ENCODE data around the gene ICA1. TPM values are rescaled to one million over a fixed set of nuclear protein-coding genes. Genes with fewer than 3 reads are reported as not detected.
"Not testable (repeated sequence)": the region's sequence is repeated elsewhere in the genome, so short reads cannot be mapped to it uniquely, and the experiment has no call there.

Gene ICA1
- total and polyA plus RNA-seq, 12 donors: 29.5 to 92.1 (median 56.8) TPM

GRCh38 chr7:8251195-8251594 lies 10.8 kb downstream of the ICA1 start:
- Histone ChIP-seq H3K27me3 (no peaks in the 10 kb centered on the region), H3K9me3 (no peaks in the 10 kb centered on the region), H3K36me3 (peaks cover 0 to 3% (median 0%) of the 10 kb centered on the region in 9 donors), H3K4me3 (no peak overlapping the region), H3K4me1 (peaks cover 0 to 18% (median 4%) of the 10 kb centered on the region in 9 donors), H3K27ac (no peak overlapping the region)
- TF ChIP-seq CTCF (IDR thresholded peaks at IDR 0.05): no peak
- DNase-seq: no peak
- intact Hi-C loops (cut with DNase I): no loop called here
- no peak for ATAC-seq
- WGBS, 2 donors: 68 to 76% methylated on average over 1 of the region's 1 CpG

GRCh38 chr7:8250547-8250946 lies 11.4 kb downstream of the ICA1 start:
- no peak overlapping the region for H3K27ac ChIP-seq
- H3K4me1 ChIP-seq: peaks cover 0 to 18% (median 4%) of the 10 kb centered on the region in 9 donors
- no peaks in the 10 kb centered on the region for H3K27me3 ChIP-seq
- H3K9me3 ChIP-seq: no peaks in the 10 kb centered on the region
- WGBS, 2 donors: 87 to 96% methylated on average over 1 of the region's 1 CpG
- peaks cover 0 to 3% (median 0%) of the 10 kb centered on the region in 9 donors for H3K36me3 ChIP-seq
- no peak overlapping the region for H3K4me3 ChIP-seq
- TF ChIP-seq CTCF (IDR thresholded peaks at IDR 0.05): no peak
- intact Hi-C loops (cut with DNase I): no loop called here
- no peak for DNase-seq
- ATAC-seq: no peak

- no peak for TF ChIP-seq CTCF (IDR thresholded peaks at IDR 0.05)
- intact Hi-C loops (cut with DNase I): no loop called here
- DNase-seq (no peak), ATAC-seq (peak in 1 of 8 donors; percentile 34)
- no peak overlapping the region for H3K4me3 ChIP-seq
- 80 to 86% methylated on average over 4 of the region's 4 CpGs for WGBS, 2 donors
- no peaks in the 10 kb centered on the region for H3K27me3 ChIP-seq
- H3K27ac ChIP-seq: no peak overlapping the region
- H3K9me3 ChIP-seq: peaks cover 0 to 11% (median 0%) of the 10 kb centered on the region in 11 donors
- peaks cover 0 to 3% (median 0%) of the 10 kb centered on the region in 9 donors for H3K36me3 ChIP-seq
- peaks cover 0 to 14% (median 4%) of the 10 kb centered on the region in 9 donors for H3K4me1 ChIP-seq
Measured at GRCh38 chr7:8249121-8249520, 12.8 kb downstream of the ICA1 start.

- ATAC-seq: no peak
- no peak for TF ChIP-seq CTCF (IDR thresholded peaks at IDR 0.05)
- peaks cover 0 to 3% (median 0%) of the 10 kb centered on the region in 9 donors for H3K36me3 ChIP-seq
- 92 to 95% methylated on average over 2 of the region's 2 CpGs for WGBS, 2 donors
- H3K4me3 ChIP-seq: no peak overlapping the region
- DNase-seq: no peak
- H3K4me1 ChIP-seq: peaks cover 0 to 8% (median 0%) of the 10 kb centered on the region in 9 donors
- intact Hi-C loops (cut with DNase I): no loop called here
- H3K27ac ChIP-seq: no peak overlapping the region
- H3K9me3 ChIP-seq: peaks cover 0 to 40% (median 0%) of the 10 kb centered on the region in 11 donors
- H3K27me3 ChIP-seq: no peaks in the 10 kb centered on the region
Measured at GRCh38 chr7:8246020-8246419, 15.9 kb downstream of the ICA1 start.

- H3K4me1 ChIP-seq; H3K27ac ChIP-seq; H3K4me3 ChIP-seq; ATAC-seq; DNase-seq; intact Hi-C loops (cut with DNase I); H3K27me3 ChIP-seq; H3K36me3 ChIP-seq: not testable (repeated sequence)
- WGBS, 2 donors: 95% methylated on average over 5 of the region's 5 CpGs
- H3K9me3 ChIP-seq: peaks cover 0 to 40% (median 0%) of the 10 kb centered on the region in 11 donors
Measured at GRCh38 chr7:8245032-8245431, 16.9 kb downstream of the ICA1 start.

GRCh38 chr7:8243059-8243458 lies 18.9 kb downstream of the ICA1 start:
- H3K9me3 ChIP-seq: peaks cover 0 to 40% (median 0%) of the 10 kb centered on the region in 11 donors
- DNase-seq; H3K36me3 ChIP-seq; ATAC-seq; H3K27ac ChIP-seq; H3K4me3 ChIP-seq; intact Hi-C loops (cut with DNase I); H3K27me3 ChIP-seq: not testable (repeated sequence)
- 84 to 87% methylated on average over 5 of the region's 5 CpGs for WGBS, 2 donors
- H3K4me1 ChIP-seq: peaks cover 0 to 14% (median 0%) of the 10 kb centered on the region in 9 donors

GRCh38 chr7:8239702-8240362 lies 22.1 kb downstream of the ICA1 start:
- 72 to 73% methylated on average over 10 of the region's 10 CpGs for WGBS, 2 donors
- not testable (repeated sequence) for H3K36me3 ChIP-seq, ATAC-seq

More at GRCh38 chr7:8239702-8240362, 22.1 kb downstream of the ICA1 start:
- DNase-seq, H3K27me3 ChIP-seq, H3K27ac ChIP-seq, H3K4me3 ChIP-seq: not testable (repeated sequence)
- intact Hi-C loops (cut with DNase I): loop anchor here in 2 of 10 donors (5.0 kb wide), 2 partner anchors 42 to 57 kb away; no protein-coding TSS in a partner anchor
- Histone ChIP-seq H3K4me1 (peaks cover 0 to 29% (median 6%) of the 10 kb centered on the region in 9 donors), H3K9me3 (peaks cover 0 to 36% (median 0%) of the 10 kb centered on the region in 11 donors)

All from heart right ventricle (tissue), 16 donors.